ENCODE measurements around the gene FBXO17. TPM values are rescaled to one million over a fixed set of nuclear protein-coding genes. Genes with fewer than 3 reads are reported as not detected.

The FBXO17 gene
- total RNA-seq, 2 donors from 2014 or later: 18.8 to 25.2 TPM

- Histone ChIP-seq H3K4me1 (peaks cover 10% of the 10 kb centered on the region), H3K9me3 (no peaks in the 10 kb centered on the region), H3K27ac (no peak overlapping the region), H3K27me3 (no peaks in the 10 kb centered on the region), H3K4me3 (no peak overlapping the region), H3K36me3 (replicated peaks in 1 of 2; ENCODE audit: insufficient read depth in 1 of 2, low read depth in 2 of 2) (no peaks in the 10 kb centered on the region)
- WGBS, 2 donors: 86 to 90% methylated on average over 2 of the region's 2 CpGs
- intact Hi-C loops (cut with DNase I): no loop called here
- DNase-seq (no peak), ATAC-seq (no peak)
- TF ChIP-seq CTCF (IDR thresholded peaks at IDR 0.05) (no peak), POLR2A (IDR thresholded peaks at IDR 0.05) (no peak)
These were observed 19.3 kb downstream of the FBXO17 start for GRCh38 chr19:38956264-38956663.

- Histone ChIP-seq H3K27me3 (no peaks in the 10 kb centered on the region), H3K4me3 (no peak overlapping the region), H3K9me3 (no peaks in the 10 kb centered on the region), H3K4me1 (peaks cover 21% of the 10 kb centered on the region), H3K27ac (peak overlapping the region in 1 of 4 donors; percentile 57), H3K36me3 (replicated peaks in 1 of 2; ENCODE audit: insufficient read depth in 1 of 2, low read depth in 2 of 2) (no peaks in the 10 kb centered on the region)
- intact Hi-C loops (cut with DNase I): no loop called here
- TF ChIP-seq POLR2A (IDR thresholded peaks at IDR 0.05) (no peak), CTCF (IDR thresholded peaks at IDR 0.05) (no peak)
- ATAC-seq: no peak
- no peak for DNase-seq
- WGBS, 2 donors: 81 to 82% methylated on average over 4 of the region's 4 CpGs
These were observed 21.9 kb downstream of the FBXO17 start for GRCh38 chr19:38953677-38954076.

GRCh38 chr19:38952395-38953165 is 23.0 kb downstream of the FBXO17 start:
- DNase-seq (peak; percentile 26 to 59 (median 48)), ATAC-seq (peak; percentile 64)
- TF ChIP-seq CTCF (IDR thresholded peaks at IDR 0.05): peak in 6 of 7 experiments; percentile 21 to 84 (median 55)
- TF ChIP-seq POLR2A (IDR thresholded peaks at IDR 0.05): peak in 1 of 3 donors; percentile 11

GRCh38 chr19:38951187-38951586 is 24.4 kb downstream of the FBXO17 start:
- intact Hi-C loops (cut with DNase I): no loop called here
- peaks cover 21% of the 10 kb centered on the region for H3K4me1 ChIP-seq

More at GRCh38 chr19:38952395-38953165, 23.0 kb downstream of the FBXO17 start:
- peaks cover 21% of the 10 kb centered on the region for H3K4me1 ChIP-seq
- no peak overlapping the region for H3K4me3 ChIP-seq
- intact Hi-C loops (cut with DNase I): no loop called here
- 44 to 50% methylated on average over 13 of the region's 13 CpGs for WGBS, 2 donors
- H3K9me3 ChIP-seq: no peaks in the 10 kb centered on the region
- no peaks in the 10 kb centered on the region for H3K36me3 ChIP-seq (replicated peaks in 1 of 2; ENCODE audit: insufficient read depth in 1 of 2, low read depth in 2 of 2)
- peak overlapping the region; percentile 39 to 57 (median 44) for H3K27ac ChIP-seq
- H3K27me3 ChIP-seq: no peaks in the 10 kb centered on the region

More at GRCh38 chr19:38951187-38951586, 24.4 kb downstream of the FBXO17 start:
- TF ChIP-seq CTCF (IDR thresholded peaks at IDR 0.05): no peak
- TF ChIP-seq POLR2A (IDR thresholded peaks at IDR 0.05): no peak
- Histone ChIP-seq H3K27ac (no peak overlapping the region), H3K36me3 (replicated peaks in 1 of 2; ENCODE audit: insufficient read depth in 1 of 2, low read depth in 2 of 2) (no peaks in the 10 kb centered on the region), H3K4me3 (no peak overlapping the region), H3K9me3 (no peaks in the 10 kb centered on the region), H3K27me3 (no peaks in the 10 kb centered on the region)
- 74 to 88% methylated on average over 3 of the region's 3 CpGs for WGBS, 2 donors
- DNase-seq: no peak
- no peak for ATAC-seq
